IMR-90 (cell line): Measurements from ENCODE around the gene DMAC2L. TPM values are rescaled to one million over a fixed set of nuclear protein-coding genes. Genes with fewer than 3 reads are reported as not detected.

ENCODE experiments used
- ATAC-seq: fragments of 200-7000 bp; cut with Tn5 transposase; 2 replicates; pipeline ENCODE4 v1.9.1; 2020; ENCODE audit warnings: low read depth, mild to moderate bottlenecking, moderate library complexity
- BruUV-seq: library from RNA; stranded (reverse); fragments of 400-500 nt; replicated peaks from 2 replicates; lab custom pipeline; 2021; lab: Mats Ljungman, UMichigan
- CTCF ChIA-PET: fragments of 300-600 bp; formaldehyde crosslinking; extraction: SDS; loops from one replicate; lab custom pipeline; 2021; ENCODE audit warnings: antibody characterized with exemption; lab: Yijun Ruan, JAX
- POLR2A ChIA-PET: fragments of 300-600 bp; sonication (Branson Sonifier 250); formaldehyde crosslinking; loops from one replicate; lab custom pipeline; 2022; ENCODE audit warnings: antibody characterized with exemption; ENCODE audit not compliant: unreplicated experiment; lab: Charles Lee
- DNase-seq: peaks from one replicate; pipeline ENCODE4 v3.0.0; 2013
- H2AFZ ChIP-seq: replicated peaks from 2 replicates; pipeline ENCODE3; 2013; ENCODE audit warnings: low read length, mild to moderate bottlenecking; ENCODE audit not compliant: poor library complexity
- H2AK5ac ChIP-seq: 2 replicates; pipeline ENCODE4 v1.6.1; 2013; ENCODE audit warnings: low read depth, low read length, inconsistent platforms
- H2AK9ac ChIP-seq: replicated peaks from 2 replicates; pipeline ENCODE3; 2013; ENCODE audit warnings: mild to moderate bottlenecking, low read depth, low read length, moderate library complexity; ENCODE audit not compliant: poor library complexity
- H2BK120ac ChIP-seq: 2 replicates; pipeline ENCODE4 v1.6.1; 2013; ENCODE audit warnings: low read depth, low read length, inconsistent platforms
- H2BK15ac ChIP-seq: 3 replicates; pipeline ENCODE4 v1.6.1; 2013; ENCODE audit warnings: low read depth, low read length, inconsistent platforms
- H2BK20ac ChIP-seq: 2 replicates; pipeline ENCODE4 v1.6.1; 2013; ENCODE audit warnings: low read depth, mild to moderate bottlenecking, inconsistent platforms, low read length, moderate library complexity
- H2BK5ac ChIP-seq: 2 replicates; pipeline ENCODE4 v1.6.1; 2013; ENCODE audit warnings: mild to moderate bottlenecking, low read depth, low read length, inconsistent platforms; ENCODE audit not compliant: poor library complexity, severe bottlenecking
- H3K14ac ChIP-seq: replicated peaks from 2 replicates; pipeline ENCODE4 v1.6.1; 2013; ENCODE audit warnings: low read depth, low read length, inconsistent platforms
- H3K18ac ChIP-seq: 2 replicates; pipeline ENCODE4 v1.6.1; 2013; ENCODE audit warnings: low read depth, low read length, control low read depth
- H3K23ac ChIP-seq: 2 replicates; pipeline ENCODE4 v1.6.1; 2013; ENCODE audit warnings: low read depth, low read length, inconsistent platforms
- H3K27ac ChIP-seq: 2 replicates; pipeline ENCODE4 v1.5.1; 2013; ENCODE audit warnings: mild to moderate bottlenecking, control low read depth, low read length; ENCODE audit not compliant: insufficient read depth
- H3K27me3 ChIP-seq: 2 replicates; pipeline ENCODE4 v1.6.1; 2013; ENCODE audit warnings: low read length; ENCODE audit not compliant: control insufficient read depth, insufficient read depth
- H3K36me3 ChIP-seq: 2 replicates; pipeline ENCODE4 v1.6.1; 2013; ENCODE audit warnings: low read length, mixed read lengths; ENCODE audit not compliant: control insufficient read depth, insufficient read depth
- H3K4ac ChIP-seq: 2 replicates; pipeline ENCODE4 v1.6.1; 2013; ENCODE audit warnings: low read depth, low read length, inconsistent platforms
- H3K4me1 ChIP-seq: 2 replicates; pipeline ENCODE4 v1.6.1; 2013; ENCODE audit warnings: low read length, mixed read lengths; ENCODE audit not compliant: control insufficient read depth, insufficient read depth
- H3K4me2 ChIP-seq: 2 replicates; pipeline ENCODE4 v1.6.1; 2013; ENCODE audit warnings: low read depth, mild to moderate bottlenecking, control low read depth, low read length, moderate library complexity
- H3K4me3 ChIP-seq: 2 replicates; pipeline ENCODE4 v1.5.1; 2013; ENCODE audit warnings: low read depth, mild to moderate bottlenecking, control low read depth, low read length, moderate library complexity; ENCODE audit not compliant: insufficient read depth
- H3K56ac ChIP-seq: 2 replicates; pipeline ENCODE4 v1.6.1; 2013; ENCODE audit warnings: low read length, inconsistent platforms; ENCODE audit not compliant: insufficient read depth; ENCODE audit errors: extremely low read depth
- H3K79me1 ChIP-seq, 2 experiments: 2 replicates each; pipeline ENCODE4 v1.6.1; 2013; ENCODE audit warnings: low read length in 2 of 2, inconsistent platforms in 1 of 2, low read depth in 1 of 2
- H3K9ac ChIP-seq: 2 replicates; pipeline ENCODE4 v1.6.1; 2013; ENCODE audit warnings: low read depth, low read length, control low read depth
- H3K9me1 ChIP-seq: 2 replicates; pipeline ENCODE4 v1.6.1; 2013; ENCODE audit warnings: low read length, inconsistent platforms; ENCODE audit not compliant: insufficient read depth
- H3K9me3 ChIP-seq: 2 replicates; pipeline ENCODE4 v1.6.1; 2013; ENCODE audit warnings: low read length; ENCODE audit not compliant: control insufficient read depth, insufficient read depth
- H4K20me1 ChIP-seq: 2 replicates; pipeline ENCODE4 v1.6.1; 2013; ENCODE audit warnings: low read length, inconsistent platforms; ENCODE audit not compliant: insufficient read depth
- H4K5ac ChIP-seq: 2 replicates; pipeline ENCODE4 v1.6.1; 2013; ENCODE audit warnings: mild to moderate bottlenecking, low read depth, low read length, control low read depth
- H4K8ac ChIP-seq, 2 experiments: 2 replicates each; pipeline ENCODE4 v1.6.1; 2013; ENCODE audit warnings: low read depth in 2 of 2, low read length in 2 of 2, control low read depth in 1 of 2, inconsistent platforms in 1 of 2
- H4K91ac ChIP-seq: 2 replicates; pipeline ENCODE4 v1.6.1; 2013; ENCODE audit warnings: low read depth, low read length, inconsistent platforms; ENCODE audit not compliant: insufficient read depth
- CEBPB ChIP-seq: IDR thresholded peaks from 2 replicates; pipeline ENCODE4 v1.6.1; 2012; ENCODE audit warnings: low read depth, low read length, improper control_type of control experiment
- MAZ ChIP-seq: IDR thresholded peaks from 2 replicates; pipeline ENCODE4 v1.6.1; 2012; ENCODE audit warnings: low read depth, mild to moderate bottlenecking, low read length, improper control_type of control experiment, moderate library complexity, borderline replicate concordance
- WGBS, 2 experiments: methylation state at CpG; one replicate each; pipeline versions ENCODE4 v1.1.5 to v1.1.7; 2013; ENCODE audit warnings: missing lambda C conversion rate in 2 of 2; ENCODE audit not compliant: insufficient read length in 1 of 2; ENCODE audit errors: extremely low coverage in 2 of 2; 5-methylcytosine and 5-hydroxymethylcytosine counted together
- dilution Hi-C: fragments of 300-500 bp; cut with HindIII; formaldehyde crosslinking; loops from one replicate; pipeline ENCODE4 v1.14.3; 2018; ENCODE audit warnings: low sequenced_read_pairs; ENCODE audit not compliant: unreplicated experiment
- in situ Hi-C: fragments of 300-500 bp; cut with MboI; formaldehyde crosslinking; loops from 3 replicates; pipeline ENCODE4 v1.14.3; 2019; ENCODE audit warnings: low sequenced_read_pairs, inconsistent platforms, mixed read lengths
- intact Hi-C: fragments of 100-400 bp; cut with micrococcal nuclease; formaldehyde crosslinking; loops from 2 replicates; pipeline ENCODE4 v1.10.0; 2022
- polyA plus RNA-seq, 3 experiments: library from polyadenylated mRNA; depleted of rRNA; stranded (reverse); fragments of >200 nt; gene quantifications; 2 replicates each; pipeline ENCODE4 v1.2.3, GENCODE V29; 2012; ENCODE audit warnings: low replicate concordance in 1 of 3
- total RNA-seq: library from RNA; depleted of rRNA; stranded (reverse); fragments of >200 nt; gene quantifications from 2 replicates; pipeline ENCODE4 v1.2.3, GENCODE V29; 2012
- TF ChIP-seq, protein P1 (sequence below): conservative IDR thresholded peaks from 2 replicates; pipeline ENCODE4 v1.5.1; 2012; ENCODE audit warnings: mild to moderate bottlenecking, low read depth, low read length, improper control_type of control experiment

The DMAC2L gene
- total and polyA plus RNA-seq, 2 of the 4 experiments (the other 2 are of a cell fraction) = 5.0 to 6.1 TPM

DNA sequence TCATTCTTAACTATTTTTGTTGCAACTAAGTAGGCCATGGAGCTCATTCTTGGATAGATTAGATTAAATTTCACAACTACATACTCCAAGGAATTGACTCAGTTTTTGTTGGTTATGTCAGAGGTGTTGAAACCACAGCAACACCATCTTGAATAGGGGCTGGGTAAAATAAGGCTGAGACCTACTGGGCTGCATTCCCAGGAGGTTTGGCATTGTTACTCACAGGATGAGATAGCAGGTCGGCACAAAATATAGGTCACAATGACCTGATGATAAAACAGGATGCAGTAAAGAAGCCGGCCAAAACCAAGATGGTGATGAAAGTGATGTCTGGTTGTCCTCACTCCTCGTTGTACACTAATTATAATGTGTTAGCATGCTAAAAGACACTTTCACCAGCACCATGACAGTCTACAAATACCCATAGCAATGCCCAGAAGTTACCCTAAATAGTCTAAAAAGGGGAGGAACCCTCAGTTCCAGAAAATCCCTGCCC is 20.9 kb downstream of the DMAC2L start:
- no peak overlapping the region for H2BK5ac ChIP-seq
- WGBS, 2 experiments = 0% methylated on average over 1 of the region's 3 CpGs; no CpG with 5 or more reads in 1 of the 2 experiments
- no peak overlapping the region for H2AK9ac ChIP-seq
- no peak overlapping the region for H3K4me3 ChIP-seq
- peaks cover 0 to 12% of the 10 kb centered on the region in 2 experiments; a peak in 2 of 4 replicates for H3K79me1 ChIP-seq
- no peak overlapping the region for H4K91ac ChIP-seq
- TF ChIP-seq CEBPB (peak; percentile 86), MAZ (no peak)
- TF ChIP-seq, protein P1, sequence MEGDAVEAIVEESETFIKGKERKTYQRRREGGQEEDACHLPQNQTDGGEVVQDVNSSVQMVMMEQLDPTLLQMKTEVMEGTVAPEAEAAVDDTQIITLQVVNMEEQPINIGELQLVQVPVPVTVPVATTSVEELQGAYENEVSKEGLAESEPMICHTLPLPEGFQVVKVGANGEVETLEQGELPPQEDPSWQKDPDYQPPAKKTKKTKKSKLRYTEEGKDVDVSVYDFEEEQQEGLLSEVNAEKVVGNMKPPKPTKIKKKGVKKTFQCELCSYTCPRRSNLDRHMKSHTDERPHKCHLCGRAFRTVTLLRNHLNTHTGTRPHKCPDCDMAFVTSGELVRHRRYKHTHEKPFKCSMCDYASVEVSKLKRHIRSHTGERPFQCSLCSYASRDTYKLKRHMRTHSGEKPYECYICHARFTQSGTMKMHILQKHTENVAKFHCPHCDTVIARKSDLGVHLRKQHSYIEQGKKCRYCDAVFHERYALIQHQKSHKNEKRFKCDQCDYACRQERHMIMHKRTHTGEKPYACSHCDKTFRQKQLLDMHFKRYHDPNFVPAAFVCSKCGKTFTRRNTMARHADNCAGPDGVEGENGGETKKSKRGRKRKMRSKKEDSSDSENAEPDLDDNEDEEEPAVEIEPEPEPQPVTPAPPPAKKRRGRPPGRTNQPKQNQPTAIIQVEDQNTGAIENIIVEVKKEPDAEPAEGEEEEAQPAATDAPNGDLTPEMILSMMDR = no peak
- H3K4me2 ChIP-seq = no peak overlapping the region
- H2AK5ac ChIP-seq = no peak overlapping the region
- H4K8ac ChIP-seq = no peak overlapping the region
- DNase-seq = peak; percentile 86
- no peaks in the 10 kb centered on the region for H3K9me3 ChIP-seq
- H3K36me3 ChIP-seq = no peaks in the 10 kb centered on the region
- H3K23ac ChIP-seq = no peak overlapping the region
- in situ Hi-C loops = no loop called here
- intact Hi-C loops = no loop called here
- no TSS peak for BruUV-seq
- H2BK20ac ChIP-seq = no peak overlapping the region
- H2BK120ac ChIP-seq = no peak overlapping the region
- dilution Hi-C loops = no loop called here
- H3K4me1 ChIP-seq = peaks cover 14% of the 10 kb centered on the region
- peaks cover 6% of the 10 kb centered on the region for H3K9me1 ChIP-seq
- no peak overlapping the region for H4K5ac ChIP-seq
- no peak overlapping the region for H3K4ac ChIP-seq
- no peak overlapping the region for H3K18ac ChIP-seq
- H2AFZ ChIP-seq = no peak overlapping the region
- POLR2A ChIA-PET = no interaction called here
- no peak overlapping the region for H3K14ac ChIP-seq
- H3K27me3 ChIP-seq = no peaks in the 10 kb centered on the region
- 0 out of 3 replicates have a peak overlapping the region, but pooled peaks have one; percentile 8 for H2BK15ac ChIP-seq
- no peaks in the 10 kb centered on the region for H4K20me1 ChIP-seq
- no peak overlapping the region for H3K9ac ChIP-seq
- no peak overlapping the region for H3K56ac ChIP-seq
- CTCF ChIA-PET = interaction anchor here (0.7 to 2.4 kb wide), 2 partner anchors 9 to 13 kb away, joined by 3 to 5 read pairs; no protein-coding TSS in a partner anchor
- no peak overlapping the region for H3K27ac ChIP-seq
- ATAC-seq = peak; percentile 52
